GM19351 (cell line): Measurements from ENCODE around the gene RBKS.
"Not testable (repeated sequence)": the region's sequence is repeated elsewhere in the genome, so short reads cannot be mapped to it uniquely, and the experiment has no call there.

Experiments
- ATAC-seq: cut with Tn5 transposase; IDR thresholded peaks from one replicate; pipeline ENCODE4 v1.9.1; 2021; ENCODE audit warnings: mild to moderate bottlenecking, moderate library complexity; ENCODE audit not compliant: unreplicated experiment

The RBKS gene

GRCh38 chr2:27875089-27875881 lies 14.9 kb downstream of the RBKS start:
- no peak for ATAC-seq

- no peak for ATAC-seq
Measured at GRCh38 chr2:27873091-27873490, 17.1 kb downstream of the RBKS start.

- no peak for ATAC-seq
Measured at GRCh38 chr2:27871802-27872201, 18.4 kb downstream of the RBKS start.

- no peak for ATAC-seq
Measured at GRCh38 chr2:27870724-27871123, 19.5 kb downstream of the RBKS start.

- no peak for ATAC-seq
Measured at GRCh38 chr2:27869763-27870162, 20.4 kb downstream of the RBKS start.

- ATAC-seq, result no peak
Measured at GRCh38 chr2:27866237-27866636, 23.9 kb downstream of the RBKS start.

- ATAC-seq, result not testable (repeated sequence)
Measured at GRCh38 chr2:27863955-27864354, 26.2 kb downstream of the RBKS start.

GRCh38 chr2:27863146-27863545 lies 27.0 kb downstream of the RBKS start:
- ATAC-seq, result no peak

GRCh38 chr2:27860111-27860510 lies 30.1 kb downstream of the RBKS start:
- ATAC-seq, result no peak

- ATAC-seq, result no peak
Measured at GRCh38 chr2:27857417-27858172, 32.6 kb downstream of the RBKS start.

- no peak for ATAC-seq
Measured at GRCh38 chr2:27856956-27857355, 33.2 kb downstream of the RBKS start.

GRCh38 chr2:27856386-27856785 lies 33.8 kb downstream of the RBKS start:
- no peak for ATAC-seq

GRCh38 chr2:27855476-27855875 lies 34.7 kb downstream of the RBKS start:
- no peak for ATAC-seq

- ATAC-seq, result no peak
Measured at GRCh38 chr2:27854229-27854862, 35.8 kb downstream of the RBKS start.

- no peak for ATAC-seq
Measured at GRCh38 chr2:27852691-27853090, 37.5 kb downstream of the RBKS start.

GRCh38 chr2:27849558-27850205 lies 40.5 kb downstream of the RBKS start:
- ATAC-seq, result no peak

GRCh38 chr2:27847333-27847732 lies 42.9 kb downstream of the RBKS start:
- no peak for ATAC-seq

GRCh38 chr2:27844821-27845255 lies 45.3 kb downstream of the RBKS start:
- no peak for ATAC-seq

- no peak for ATAC-seq
Measured at GRCh38 chr2:27843992-27844391, 46.2 kb downstream of the RBKS start.

- no peak for ATAC-seq
Measured at GRCh38 chr2:27842894-27843293, 47.3 kb downstream of the RBKS start.

- no peak for ATAC-seq
Measured at GRCh38 chr2:27839022-27839618, 51.1 kb downstream of the RBKS start.
